ENCODE measurements around the gene POLG2.

POLG2 gene

DNA sequence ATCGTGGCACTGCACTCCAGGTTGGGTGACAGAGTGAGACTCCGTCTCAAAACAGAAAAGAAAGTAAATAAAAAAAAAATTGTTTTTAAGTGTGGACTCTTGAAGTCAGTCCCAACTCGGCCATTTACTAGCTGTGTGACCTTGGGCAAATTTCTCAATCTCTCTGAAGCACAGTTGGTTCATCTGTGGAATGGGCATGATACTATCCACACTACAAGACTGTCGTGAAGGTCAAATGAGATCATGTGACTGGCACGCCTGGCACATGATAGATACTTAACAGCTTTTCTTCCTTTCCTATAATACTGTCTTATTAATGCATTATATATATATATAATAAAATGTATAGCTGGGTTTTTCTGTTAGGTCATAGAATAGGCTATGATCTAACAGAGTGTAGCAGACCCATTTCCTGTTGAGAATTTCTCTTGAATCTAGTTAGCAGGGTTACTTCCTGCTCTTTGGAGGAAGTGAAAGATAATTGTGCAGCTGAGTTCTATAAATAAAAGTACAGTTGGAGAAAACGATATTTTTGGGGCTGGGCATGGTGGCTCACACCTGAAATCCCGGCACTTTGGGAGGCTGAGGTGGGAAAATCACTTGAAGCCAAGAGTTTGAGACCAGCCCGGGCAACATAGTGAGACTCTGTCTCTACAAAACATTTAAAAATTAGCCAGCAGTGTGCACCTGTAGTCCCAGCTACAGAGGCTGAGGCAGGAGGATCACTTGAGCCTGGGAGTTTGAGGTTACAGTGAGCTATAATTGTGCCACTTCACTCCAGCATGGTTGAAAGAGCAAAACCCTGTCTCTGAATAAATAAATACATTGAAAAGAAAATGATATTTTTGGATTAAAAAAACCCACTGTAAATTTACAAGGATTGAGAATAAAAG, 40.6 kb downstream of the POLG2 start:
- TF ChIP-seq, protein P1, sequence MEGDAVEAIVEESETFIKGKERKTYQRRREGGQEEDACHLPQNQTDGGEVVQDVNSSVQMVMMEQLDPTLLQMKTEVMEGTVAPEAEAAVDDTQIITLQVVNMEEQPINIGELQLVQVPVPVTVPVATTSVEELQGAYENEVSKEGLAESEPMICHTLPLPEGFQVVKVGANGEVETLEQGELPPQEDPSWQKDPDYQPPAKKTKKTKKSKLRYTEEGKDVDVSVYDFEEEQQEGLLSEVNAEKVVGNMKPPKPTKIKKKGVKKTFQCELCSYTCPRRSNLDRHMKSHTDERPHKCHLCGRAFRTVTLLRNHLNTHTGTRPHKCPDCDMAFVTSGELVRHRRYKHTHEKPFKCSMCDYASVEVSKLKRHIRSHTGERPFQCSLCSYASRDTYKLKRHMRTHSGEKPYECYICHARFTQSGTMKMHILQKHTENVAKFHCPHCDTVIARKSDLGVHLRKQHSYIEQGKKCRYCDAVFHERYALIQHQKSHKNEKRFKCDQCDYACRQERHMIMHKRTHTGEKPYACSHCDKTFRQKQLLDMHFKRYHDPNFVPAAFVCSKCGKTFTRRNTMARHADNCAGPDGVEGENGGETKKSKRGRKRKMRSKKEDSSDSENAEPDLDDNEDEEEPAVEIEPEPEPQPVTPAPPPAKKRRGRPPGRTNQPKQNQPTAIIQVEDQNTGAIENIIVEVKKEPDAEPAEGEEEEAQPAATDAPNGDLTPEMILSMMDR (conservative IDR thresholded peaks at IDR 0.05; ENCODE audit: low read depth, low read length), result no peak
- DNase-seq (ENCODE audit: low read depth), result no peak
- H3K4me3 ChIP-seq (ENCODE audit: low read depth, low read length), result no peak overlapping the region

DNA sequence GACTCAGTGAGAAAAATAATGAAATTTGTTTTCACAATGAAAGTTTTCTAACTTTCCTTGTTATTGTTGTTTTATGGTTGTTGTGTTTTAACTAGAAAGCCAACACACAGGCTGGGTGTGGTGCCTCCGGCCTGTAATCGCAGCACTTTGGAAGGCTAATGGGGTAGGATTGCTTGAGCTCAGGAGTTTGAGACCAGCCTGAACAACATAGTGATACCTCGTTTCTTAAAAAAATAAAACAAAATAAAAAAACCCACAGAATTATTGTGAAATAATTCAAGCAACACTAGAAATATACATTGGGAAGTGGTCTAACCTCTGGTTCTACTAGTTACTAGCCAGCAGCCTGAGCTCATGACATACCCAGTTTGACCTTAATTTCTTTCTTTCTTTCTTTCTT, 47.3 kb downstream of the POLG2 start:
- H3K4me3 ChIP-seq (ENCODE audit: low read depth, low read length), result no peak overlapping the region
- DNase-seq (ENCODE audit: low read depth), result peak; percentile 61
- TF ChIP-seq, protein P1 (conservative IDR thresholded peaks at IDR 0.05; ENCODE audit: low read depth, low read length), result no peak

DNA sequence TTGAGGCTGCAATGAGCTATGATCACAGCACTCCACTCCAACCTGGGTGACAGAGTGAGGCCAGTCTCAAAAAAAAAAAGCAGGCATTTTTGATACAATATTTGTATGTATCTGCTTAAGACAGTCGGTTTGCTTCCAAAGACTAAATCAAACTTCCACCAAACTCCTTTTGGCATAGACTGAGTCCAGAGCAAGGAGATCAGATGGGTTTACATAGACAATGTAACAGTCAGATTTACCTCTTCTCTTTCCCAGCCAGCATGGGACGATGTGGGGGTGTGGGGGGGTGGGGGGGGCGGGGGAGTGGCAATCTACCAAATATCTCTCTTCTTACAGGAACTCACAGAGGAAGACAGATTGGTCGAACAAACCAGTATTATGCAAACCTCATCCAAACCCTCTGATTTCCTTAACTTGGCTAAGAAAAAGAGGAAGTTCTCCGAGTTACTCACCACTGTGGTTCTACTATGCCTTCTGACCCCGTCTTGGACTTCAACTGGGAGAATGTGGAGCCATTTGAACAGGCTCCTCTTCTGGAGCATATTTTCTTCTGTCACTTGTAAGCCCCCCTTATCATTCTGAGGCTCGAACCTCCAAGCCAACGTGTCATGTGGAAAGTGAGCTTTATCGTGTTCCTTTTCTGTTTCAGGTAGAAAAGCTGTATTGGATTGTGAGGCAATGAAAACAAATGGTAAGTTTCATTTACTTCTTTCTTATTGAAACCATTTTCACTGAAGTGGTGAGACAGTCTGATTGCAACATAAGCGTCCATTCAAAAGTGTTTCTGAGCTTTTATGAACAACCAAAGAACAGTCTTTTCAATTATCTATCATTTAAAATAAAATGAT, 48.0 kb downstream of the POLG2 start, which contains the start of gene MILR1:
Gene MILR1 (plus strand): TSS at position 451 of the 848 bp plus-strand sequence. CDS start 54 bp downstream, at position 505.
- TF ChIP-seq, protein P1 (conservative IDR thresholded peaks at IDR 0.05; ENCODE audit: low read depth, low read length), result no peak
- peak; percentile 94 for DNase-seq (ENCODE audit: low read depth)
- H3K4me3 ChIP-seq (ENCODE audit: low read depth, low read length), result no peak within 1 kb of the TSS

DNA sequence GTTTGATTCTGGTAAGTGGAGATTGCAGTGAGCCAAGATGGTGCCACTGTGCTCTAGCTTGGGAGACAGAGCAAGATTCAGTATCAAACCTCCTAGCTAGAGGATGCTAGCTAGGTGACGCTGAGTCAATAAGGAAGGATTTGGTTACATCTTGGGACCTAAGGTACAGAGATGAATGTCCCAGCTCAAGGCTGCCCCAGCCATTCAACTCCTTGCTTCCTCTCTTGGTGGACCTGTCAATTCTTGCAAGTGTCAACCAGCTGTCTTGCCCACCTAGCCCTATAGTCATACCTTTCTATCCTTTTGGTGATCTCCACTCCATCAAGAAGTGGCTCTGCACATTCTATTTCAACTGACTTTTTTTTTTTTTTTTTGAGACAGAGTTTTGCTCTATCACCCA, 49.3 kb downstream of the POLG2 start:
- TF ChIP-seq, protein P1 (conservative IDR thresholded peaks at IDR 0.05; ENCODE audit: low read depth, low read length), result no peak
- H3K4me3 ChIP-seq (ENCODE audit: low read depth, low read length), result no peak overlapping the region
- no peak for DNase-seq (ENCODE audit: low read depth)

DNA sequence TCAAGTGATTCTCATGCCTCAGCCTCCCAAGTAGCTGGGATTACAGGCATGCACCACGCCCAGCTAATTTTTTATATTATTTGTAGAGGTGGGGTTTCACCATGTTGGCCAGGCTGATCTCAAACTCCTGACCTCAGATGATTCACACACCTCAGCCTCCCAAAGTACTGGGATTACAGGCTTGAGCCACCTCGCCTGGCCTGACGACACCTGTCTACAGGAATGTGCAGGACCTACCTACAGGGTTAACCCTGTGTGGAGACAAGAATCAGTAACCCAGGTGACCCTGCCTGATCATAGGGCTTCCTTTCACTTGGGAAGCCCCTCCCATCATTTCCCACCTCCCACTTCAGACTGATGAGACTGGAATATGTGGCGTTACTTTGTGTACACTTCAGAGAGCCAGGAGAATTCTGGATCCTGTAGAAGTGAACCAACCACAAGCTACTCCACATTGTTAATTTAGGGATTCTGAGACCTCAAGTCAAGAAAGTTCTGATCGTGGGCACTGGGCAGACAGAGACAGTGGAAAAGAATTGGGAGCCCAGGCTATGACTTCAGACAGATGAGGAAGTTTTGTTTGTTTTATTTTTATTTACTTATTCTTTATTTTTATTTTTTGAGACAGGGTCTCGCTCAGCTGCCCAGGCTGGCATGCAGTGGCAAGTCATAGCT, 53.6 kb downstream of the POLG2 start:
- no peak overlapping the region for H3K4me3 ChIP-seq (ENCODE audit: low read depth, low read length)
- TF ChIP-seq, protein P1 (conservative IDR thresholded peaks at IDR 0.05; ENCODE audit: low read depth, low read length), result no peak
- DNase-seq (ENCODE audit: low read depth), result no peak

DNA sequence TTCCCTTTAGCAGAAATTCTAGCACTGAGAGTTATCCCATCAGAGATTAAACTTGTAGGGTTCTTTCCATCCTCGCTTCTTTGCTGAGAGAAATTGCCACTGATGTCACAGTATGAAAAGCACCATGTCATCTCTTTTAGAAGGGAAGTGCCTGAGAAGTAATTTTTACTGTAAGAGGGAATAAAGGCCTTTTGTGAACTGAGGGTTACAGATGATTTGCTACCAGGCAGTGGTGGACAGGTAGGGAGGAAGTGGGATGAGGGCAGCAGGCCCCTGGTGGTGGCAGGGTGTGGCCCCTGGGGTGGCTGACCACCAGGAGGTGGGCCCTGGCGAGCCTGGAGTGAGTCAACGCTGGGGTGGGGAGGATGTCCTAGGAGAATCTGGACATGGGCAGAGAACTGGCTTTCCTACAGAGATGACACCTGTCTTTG, 54.3 kb downstream of the POLG2 start:
- DNase-seq (ENCODE audit: low read depth), result no peak
- no peak overlapping the region for H3K4me3 ChIP-seq (ENCODE audit: low read depth, low read length)

More for the DNA sequence above, 54.3 kb downstream of the POLG2 start:
- TF ChIP-seq, protein P1 (conservative IDR thresholded peaks at IDR 0.05; ENCODE audit: low read depth, low read length), result no peak

Measured in choroid plexus epithelial cell (primary cell).